Sigmoid colon (tissue), 3 donors: Measurements from ENCODE around the gene ZNF12.

Experiments used
- POLR2A ChIP-seq, 2 donors: fragments of 450-650 bp; IDR thresholded peaks; one replicate each; pipeline ENCODE4 v1.6.1; 2016; ENCODE audit warnings: antibody characterized with exemption in 2 of 2, mild to moderate bottlenecking in 2 of 2, moderate library complexity in 2 of 2
- TF ChIP-seq, protein P1 (sequence below), 4 experiments: fragments of 450-650 bp in 3 of 4; fragments of 200-600 bp in 1 of 4; IDR thresholded peaks; one replicate each; pipeline ENCODE4 v1.5.1; 2016 to 2019; ENCODE audit warnings: antibody characterized with exemption in 4 of 4, mild to moderate bottlenecking in 3 of 4, moderate library complexity in 2 of 4

- TF ChIP-seq POLR2A (IDR thresholded peaks at IDR 0.05), result no peak
- TF ChIP-seq, protein P1, sequence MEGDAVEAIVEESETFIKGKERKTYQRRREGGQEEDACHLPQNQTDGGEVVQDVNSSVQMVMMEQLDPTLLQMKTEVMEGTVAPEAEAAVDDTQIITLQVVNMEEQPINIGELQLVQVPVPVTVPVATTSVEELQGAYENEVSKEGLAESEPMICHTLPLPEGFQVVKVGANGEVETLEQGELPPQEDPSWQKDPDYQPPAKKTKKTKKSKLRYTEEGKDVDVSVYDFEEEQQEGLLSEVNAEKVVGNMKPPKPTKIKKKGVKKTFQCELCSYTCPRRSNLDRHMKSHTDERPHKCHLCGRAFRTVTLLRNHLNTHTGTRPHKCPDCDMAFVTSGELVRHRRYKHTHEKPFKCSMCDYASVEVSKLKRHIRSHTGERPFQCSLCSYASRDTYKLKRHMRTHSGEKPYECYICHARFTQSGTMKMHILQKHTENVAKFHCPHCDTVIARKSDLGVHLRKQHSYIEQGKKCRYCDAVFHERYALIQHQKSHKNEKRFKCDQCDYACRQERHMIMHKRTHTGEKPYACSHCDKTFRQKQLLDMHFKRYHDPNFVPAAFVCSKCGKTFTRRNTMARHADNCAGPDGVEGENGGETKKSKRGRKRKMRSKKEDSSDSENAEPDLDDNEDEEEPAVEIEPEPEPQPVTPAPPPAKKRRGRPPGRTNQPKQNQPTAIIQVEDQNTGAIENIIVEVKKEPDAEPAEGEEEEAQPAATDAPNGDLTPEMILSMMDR (IDR thresholded peaks at IDR 0.05), result no peak
Measured at GRCh38 chr7:6650086-6650485, 56.7 kb downstream of the ZNF12 start.
